Activated T-cell treated with anti-CD3 and anti-CD28 coated beads for 4 hours (primary cell): ENCODE data around the gene RBL1.
"Not testable (repeated sequence)": the region's sequence is repeated elsewhere in the genome, so short reads cannot be mapped to it uniquely, and the experiment has no call there.

ENCODE experiments used
- DNase-seq: peaks from one replicate; pipeline ENCODE4 v3.0.0-alpha.2; 2020

RBL1 gene, protein sequence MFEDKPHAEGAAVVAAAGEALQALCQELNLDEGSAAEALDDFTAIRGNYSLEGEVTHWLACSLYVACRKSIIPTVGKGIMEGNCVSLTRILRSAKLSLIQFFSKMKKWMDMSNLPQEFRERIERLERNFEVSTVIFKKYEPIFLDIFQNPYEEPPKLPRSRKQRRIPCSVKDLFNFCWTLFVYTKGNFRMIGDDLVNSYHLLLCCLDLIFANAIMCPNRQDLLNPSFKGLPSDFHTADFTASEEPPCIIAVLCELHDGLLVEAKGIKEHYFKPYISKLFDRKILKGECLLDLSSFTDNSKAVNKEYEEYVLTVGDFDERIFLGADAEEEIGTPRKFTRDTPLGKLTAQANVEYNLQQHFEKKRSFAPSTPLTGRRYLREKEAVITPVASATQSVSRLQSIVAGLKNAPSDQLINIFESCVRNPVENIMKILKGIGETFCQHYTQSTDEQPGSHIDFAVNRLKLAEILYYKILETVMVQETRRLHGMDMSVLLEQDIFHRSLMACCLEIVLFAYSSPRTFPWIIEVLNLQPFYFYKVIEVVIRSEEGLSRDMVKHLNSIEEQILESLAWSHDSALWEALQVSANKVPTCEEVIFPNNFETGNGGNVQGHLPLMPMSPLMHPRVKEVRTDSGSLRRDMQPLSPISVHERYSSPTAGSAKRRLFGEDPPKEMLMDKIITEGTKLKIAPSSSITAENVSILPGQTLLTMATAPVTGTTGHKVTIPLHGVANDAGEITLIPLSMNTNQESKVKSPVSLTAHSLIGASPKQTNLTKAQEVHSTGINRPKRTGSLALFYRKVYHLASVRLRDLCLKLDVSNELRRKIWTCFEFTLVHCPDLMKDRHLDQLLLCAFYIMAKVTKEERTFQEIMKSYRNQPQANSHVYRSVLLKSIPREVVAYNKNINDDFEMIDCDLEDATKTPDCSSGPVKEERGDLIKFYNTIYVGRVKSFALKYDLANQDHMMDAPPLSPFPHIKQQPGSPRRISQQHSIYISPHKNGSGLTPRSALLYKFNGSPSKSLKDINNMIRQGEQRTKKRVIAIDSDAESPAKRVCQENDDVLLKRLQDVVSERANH

DNA sequence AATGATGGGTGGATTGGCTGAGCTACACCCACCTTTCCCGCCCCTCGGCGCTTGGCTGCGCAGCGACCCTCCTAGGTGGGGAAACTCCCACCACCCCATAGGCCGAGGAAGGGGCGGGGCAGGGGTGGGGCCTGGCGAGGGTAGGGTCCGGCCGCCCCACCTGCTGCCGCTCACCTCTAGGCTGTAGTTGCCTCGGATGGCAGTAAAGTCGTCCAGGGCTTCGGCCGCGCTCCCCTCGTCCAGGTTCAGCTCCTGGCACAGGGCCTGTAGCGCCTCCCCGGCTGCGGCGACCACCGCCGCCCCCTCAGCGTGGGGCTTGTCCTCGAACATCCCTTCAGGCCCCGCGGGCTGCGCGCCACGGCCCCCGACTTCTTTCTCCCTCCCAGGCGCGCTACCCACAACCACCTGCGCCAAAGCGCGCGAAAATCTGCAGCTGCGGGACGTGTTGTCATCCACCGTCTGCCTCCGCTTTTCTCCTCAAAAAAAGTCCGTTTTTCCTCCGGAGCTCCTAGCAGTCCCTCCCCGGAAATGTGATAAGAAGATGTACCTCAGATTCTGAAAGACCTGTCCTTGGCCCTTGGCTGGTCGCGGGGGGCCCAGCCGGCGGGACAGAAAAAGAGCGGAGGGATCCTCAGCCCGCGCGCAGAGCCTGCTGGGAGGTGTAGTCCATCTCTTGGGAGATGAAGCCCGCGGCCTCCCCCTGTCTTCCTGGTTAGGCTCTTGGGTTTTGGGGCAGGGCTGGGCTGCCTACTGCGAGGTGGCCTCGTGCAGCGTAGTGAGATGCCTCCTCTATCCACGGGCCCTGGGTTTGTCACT, at the start of gene RBL1:
Gene RBL1, minus strand, starts transcription at position 399 of the 816 bp plus-strand sequence. Its CDS starts 69 bp downstream, at position 330.
- DNase-seq = peak; percentile 74

DNA sequence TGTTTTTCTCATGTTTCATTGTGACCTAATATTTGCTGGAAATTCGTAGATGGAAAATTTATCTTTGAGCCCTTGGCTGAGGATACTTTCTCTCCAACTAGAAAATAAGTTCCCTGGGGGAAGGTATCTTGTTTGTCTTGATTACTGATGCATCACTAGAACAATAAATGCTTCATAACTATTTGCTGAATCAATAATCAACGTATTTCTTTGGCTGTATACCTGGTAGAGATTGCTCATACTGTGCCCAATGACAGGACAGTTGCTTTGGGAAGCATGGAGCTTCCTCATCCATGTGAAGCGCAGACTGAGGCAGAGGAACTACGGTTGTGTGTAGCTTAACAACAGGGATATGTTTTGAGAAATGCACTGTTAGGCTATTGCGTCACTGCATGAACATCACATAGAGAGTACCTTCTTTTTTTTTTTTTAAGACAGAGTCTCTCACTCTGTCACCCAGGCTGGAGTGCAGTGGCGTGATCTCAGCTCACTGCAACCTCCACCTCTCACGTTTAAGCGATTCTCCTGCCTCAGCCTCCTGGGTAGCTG, 49.1 kb upstream of the RBL1 start:
- DNase-seq = no peak

DNA sequence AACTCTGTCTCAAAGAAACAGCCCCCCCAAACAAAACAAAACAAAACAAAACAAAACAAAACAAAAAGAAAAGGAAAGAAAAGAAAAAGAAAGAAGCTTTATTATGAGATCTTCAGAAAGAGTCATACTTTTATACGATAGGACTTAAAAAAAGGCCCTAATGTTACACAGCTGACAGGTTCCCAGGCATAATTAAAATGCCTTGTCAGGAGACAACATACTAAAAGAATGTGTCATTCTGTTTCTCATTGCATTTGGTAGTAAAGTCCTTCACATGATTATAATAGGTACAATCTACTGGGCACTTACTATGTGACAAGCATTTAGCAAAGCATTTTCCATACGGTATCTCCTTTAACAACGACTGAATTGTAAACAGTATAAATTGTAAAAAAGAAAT, 46.9 kb upstream of the RBL1 start:
- DNase-seq = no peak

DNA sequence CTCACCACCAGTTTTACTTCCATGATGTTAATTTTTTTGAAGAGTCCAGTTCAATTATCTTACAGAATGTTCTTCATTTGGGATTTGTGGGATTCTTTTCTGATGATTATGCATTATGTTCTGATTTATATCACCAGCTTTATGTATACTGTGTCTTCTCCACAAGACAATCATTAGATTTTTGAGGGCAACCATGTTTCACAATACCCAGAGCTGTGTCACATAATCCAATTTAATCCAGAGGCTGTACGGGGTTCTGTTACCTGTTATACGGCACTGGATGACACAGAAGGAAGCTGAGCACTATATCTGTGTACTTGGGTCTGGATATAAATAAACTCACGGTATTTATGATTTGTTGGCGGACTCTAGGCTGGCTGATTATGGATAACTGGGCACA, 41.8 kb upstream of the RBL1 start:
- DNase-seq = no peak

DNA sequence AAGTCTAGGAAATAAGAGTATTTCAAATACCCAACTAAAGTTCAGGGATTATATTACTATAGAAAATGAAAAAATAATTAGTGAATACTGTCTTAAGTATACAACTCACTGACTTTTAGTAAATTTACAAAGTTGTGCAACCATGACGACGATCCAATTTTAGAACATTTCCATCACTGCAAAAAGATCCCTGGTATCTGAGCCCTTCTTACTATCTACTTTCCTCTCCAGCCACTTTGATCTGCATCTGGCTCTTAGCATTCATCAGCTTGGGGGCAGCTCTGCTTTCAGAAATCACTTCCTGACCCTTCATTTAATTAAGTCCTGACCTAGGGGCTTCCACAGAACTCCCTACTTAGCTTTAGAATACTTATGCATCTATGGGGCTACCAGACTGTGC, 38.2 kb upstream of the RBL1 start:
- DNase-seq = no peak

DNA sequence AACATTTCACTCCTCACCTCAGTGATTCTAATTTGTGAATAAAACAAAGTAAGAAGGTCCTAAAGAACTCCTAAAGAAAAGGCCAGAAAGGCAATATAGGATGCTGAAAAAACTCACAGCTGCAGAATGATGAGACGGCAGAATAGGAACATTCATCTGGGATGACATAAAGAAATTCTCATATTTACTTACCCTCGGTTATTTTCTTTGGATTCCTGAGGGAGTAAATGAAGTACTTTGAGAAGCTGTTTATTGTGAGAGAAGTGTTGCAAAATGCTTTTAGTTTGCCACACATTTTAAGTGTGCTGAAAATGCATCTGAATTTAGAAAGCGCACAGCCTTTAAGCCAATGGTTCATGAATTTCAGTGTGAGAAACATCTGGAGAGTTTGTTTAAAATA, 35.7 kb upstream of the RBL1 start:
- no peak for DNase-seq

DNA sequence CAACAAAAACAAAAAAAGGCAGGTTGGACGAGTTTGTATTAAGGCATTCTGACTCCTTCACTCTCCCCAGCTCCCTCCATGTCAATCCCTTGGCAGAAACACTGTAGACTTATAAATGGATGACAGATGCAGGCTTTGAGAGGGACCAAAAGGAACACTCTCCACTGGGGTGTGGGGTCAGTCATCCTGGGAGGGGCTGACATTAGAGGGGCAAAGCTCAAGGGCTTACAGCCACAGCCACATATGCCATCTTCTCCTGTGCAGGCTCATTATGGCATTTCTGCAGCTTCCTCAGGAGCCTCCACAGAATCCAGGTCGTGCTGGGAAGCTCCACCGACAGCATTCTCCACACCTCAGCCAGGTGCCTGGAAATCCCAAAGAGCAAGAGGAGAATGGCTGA, 33.0 kb upstream of the RBL1 start:
- no peak for DNase-seq

DNA sequence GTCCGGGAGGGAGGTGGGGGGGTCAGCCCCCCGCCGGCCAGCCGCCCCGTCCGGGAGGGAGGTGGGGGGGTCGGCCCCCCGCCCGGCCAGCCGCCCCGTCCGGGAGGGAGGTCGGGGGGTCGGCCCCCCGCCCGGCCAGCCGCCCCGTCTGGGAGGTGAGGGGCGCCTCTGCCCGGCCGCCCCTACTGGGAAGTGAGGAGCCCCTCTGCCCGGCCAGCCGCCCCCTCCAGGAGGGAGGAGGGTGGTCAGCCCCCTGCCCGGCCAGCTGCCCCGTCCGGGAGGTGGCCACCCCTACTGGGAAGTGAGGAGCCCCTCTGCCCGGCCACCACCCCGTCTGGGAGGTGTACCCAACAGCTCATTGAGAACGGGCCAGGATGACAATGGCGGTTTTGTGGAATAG, 30.5 kb upstream of the RBL1 start:
- not testable (repeated sequence) for DNase-seq

DNA sequence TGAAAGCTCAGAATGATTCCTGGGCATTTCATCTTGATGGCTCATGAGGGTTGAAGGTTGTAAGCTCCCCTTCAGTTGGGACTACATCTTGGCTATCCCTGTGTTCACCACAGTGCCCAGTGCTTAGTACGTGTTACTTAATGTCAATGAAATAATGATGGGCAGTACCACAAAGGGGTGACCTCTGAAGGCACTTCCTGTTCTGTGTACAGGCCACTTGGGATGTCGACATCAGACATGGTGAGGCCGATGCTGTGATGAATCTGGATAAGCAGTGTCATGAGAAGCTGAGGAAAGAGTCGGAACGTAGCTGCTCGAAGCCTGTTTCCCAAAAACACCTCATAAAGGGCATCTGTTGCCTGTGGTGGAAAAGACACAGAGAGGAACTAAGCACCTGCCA, 27.6 kb upstream of the RBL1 start:
- DNase-seq = no peak

DNA sequence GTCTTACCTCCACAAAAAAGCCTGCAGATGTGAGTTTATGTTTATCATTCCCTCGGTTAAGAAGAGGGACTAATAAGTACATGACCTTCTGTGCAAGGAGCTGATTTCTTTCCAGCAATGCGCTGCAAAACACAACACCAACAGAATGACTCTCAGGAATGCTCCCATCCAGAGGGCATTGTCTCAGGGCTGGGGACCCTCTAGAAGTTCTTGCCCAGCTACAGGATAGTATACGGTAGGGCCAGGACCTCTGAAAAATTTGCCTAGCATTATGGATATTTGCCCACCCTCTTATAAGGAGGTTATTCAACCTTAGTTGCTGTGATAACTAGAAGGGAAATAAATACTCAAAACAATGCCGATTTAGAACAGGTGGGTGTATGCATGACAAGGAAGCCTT, 24.7 kb upstream of the RBL1 start:
- DNase-seq = no peak

DNA sequence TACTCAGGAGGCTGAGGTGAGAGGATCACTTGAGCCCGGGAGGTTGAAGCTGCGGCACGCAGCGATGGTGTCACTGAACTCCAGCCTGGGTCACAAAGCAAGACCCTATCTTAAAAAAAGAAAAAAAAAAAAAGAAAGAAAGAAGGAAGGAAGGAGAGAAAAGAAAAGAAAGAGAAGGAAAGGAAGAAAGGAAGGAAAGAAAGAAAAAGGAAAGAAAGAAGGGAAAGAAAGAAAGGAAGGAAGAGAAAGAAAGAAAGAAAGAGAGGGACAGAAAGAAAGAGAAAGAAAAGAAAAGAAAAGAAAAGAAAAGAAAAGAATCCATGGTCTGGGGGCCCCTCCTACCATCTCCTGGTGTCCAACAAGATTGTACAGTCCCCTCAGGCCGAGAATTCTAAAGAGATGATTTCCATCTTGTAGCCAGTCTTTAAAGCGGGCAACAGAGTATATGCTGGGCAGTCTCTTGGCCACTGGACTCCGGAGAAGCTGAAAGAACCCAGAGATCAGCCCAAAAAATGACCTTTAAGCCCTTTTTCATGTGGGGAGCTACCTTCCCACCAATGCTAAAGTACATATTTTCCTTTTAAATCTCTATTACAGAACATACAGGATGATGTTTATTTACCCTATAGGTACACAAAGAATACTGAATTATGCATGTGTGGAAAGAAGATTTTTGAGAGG, 23.7 kb upstream of the RBL1 start:
- no peak for DNase-seq

DNA sequence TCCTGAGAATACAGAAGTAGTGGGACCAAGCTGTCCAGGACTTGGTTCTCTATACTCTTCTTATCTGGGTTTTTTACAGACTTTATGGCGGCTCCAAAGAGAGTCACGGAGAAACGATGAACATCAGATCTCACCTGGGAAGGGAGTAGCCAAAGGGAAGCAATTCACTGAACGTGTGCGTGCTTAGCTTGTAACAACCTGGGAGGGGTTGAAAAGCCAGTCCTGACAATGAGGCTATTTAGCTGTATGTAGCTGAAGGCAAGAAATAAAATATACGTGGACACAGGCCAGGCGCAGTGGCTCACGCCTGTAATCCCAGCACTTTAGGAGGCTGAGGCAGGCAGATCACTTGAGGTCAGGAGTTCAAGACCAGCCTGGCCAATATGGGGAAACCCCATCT, 18.2 kb upstream of the RBL1 start:
- DNase-seq = no peak

DNA sequence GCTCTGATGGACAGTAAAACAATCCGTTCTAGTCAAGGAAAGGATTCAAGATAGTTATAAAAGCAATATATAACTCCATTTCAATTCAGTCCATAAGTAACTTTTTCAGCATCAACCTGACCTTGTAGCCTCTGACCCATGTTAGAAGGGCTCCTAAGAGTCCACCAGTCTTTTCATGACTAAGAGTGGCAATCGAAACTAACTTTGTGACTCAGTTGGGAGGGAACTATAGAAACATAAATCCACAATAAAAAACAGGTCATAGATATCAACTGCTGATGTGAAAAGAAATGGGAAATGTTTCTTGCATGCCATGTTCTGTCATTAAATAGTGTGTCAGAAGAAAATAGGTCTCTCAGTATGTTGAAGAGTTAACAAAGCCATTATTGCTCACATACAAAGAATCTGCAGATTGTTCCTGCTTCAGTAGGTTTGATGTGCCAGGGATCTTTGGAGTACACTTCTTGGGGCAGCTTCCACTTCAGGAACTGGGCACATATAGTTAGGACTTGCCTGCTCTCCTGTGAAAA, 16.2 kb upstream of the RBL1 start:
- no peak for DNase-seq

DNA sequence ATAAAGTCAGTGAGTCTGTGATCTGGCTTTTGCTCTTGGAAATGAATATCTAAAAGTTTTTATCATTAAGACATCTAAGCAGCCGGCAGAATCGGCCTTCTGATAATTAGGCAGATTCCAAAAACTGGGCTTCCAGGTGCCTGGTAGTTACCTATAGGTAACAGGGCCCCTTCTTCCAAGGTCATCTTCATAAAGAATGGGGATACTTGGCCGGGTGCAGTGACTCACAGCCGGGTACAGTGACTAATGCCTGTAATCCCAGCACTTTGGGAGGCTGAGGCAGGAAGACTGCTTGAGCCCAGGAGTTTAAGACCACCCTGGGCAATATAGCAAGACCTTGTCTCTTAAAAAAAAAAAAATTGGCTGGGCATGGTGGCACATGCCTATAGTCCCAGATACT, 12.9 kb upstream of the RBL1 start:
- DNase-seq = no peak

DNA sequence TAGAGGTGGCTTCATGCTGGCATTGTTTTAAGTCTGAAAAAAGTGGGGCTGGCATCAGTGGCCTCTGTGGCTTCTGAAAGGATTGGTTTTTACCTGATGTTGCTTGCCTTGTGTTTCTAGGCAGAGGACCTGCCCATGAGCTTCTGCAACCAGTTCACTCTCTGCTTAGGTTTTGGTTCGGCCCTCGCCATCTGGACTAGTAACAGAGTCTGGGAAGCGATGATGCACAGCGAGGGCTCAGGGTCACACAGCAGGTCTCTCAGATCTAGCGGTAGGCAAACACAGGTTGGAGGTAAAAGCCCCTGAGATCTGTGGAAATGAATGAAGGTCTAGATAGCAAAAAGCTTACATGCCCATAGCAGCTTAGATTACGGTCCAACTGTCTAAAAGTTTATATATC, 6.8 kb upstream of the RBL1 start:
- no peak for DNase-seq

DNA sequence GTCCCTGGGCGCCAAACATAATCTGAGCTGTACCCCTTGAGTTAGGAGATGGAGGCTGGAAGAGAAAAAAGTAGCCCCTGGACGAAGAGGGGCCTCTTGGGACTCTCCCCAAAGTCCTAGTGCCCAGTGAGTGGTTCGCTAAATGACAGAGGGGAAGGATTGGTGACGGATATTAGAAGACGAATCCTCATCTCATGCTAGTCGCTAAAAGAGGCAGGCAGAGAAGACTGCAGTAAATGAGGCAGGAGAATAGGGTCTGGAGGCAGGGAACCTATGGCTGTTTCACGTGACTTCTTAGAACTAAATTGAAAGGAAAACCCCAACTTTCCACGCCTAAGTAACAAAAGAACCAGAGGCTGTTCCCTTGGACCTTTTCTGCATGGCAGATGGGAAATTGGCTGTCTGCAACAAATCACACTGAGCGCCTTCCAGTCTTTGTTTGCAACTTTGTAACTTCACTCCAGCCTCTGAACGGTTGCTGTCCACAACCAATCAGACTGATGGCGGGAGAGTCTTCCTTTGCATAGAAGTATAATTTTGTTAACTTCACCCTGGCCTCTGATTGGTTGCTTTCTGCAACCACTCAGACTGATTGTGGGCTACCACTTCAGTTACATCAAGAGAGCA, 731 bp upstream of the RBL1 start:
- DNase-seq = no peak

DNA sequence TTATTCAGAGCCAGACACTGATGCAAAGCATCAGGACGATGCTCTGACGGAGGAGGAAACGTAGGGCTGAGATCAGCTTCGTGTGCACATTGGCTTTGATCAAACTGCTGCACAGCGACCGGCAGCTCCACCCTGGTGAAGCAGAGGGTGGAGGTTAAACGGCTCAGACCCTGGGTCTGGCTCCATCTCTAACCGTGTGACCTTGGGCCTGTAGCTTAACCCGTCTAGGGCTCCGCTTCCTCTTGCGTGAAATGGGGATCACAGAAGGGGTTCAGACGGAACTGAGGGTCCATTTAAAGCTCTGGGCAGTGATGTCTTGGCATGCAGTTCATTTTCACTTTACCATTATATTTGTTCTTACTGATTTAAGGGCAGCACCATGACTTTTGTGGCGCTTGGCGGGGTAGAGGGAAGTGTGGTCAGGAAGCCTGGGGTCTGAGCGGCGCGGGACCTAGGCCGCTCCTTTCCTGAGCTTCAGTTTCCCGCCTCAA, 644 bp downstream of the RBL1 start:
- peak; percentile 5 for DNase-seq

DNA sequence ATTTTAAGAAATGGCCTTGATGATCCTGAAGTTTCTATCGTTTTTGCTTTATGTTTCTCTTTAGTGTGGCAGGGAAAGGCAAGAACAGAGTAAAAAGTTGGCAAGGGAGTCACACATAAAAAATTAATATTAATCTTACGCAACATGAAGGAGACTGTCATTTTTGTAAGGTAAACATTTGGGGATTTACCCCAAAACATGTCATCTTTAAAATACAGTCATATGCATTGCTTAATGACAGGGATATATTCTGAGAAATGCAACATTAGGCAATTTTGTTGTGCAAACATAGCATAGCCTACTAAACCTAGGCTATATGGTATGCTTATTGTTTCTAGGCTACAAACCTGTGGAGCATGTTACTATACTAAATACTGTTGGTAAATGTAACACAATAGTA, 5.4 kb downstream of the RBL1 start:
- no peak for DNase-seq

DNA sequence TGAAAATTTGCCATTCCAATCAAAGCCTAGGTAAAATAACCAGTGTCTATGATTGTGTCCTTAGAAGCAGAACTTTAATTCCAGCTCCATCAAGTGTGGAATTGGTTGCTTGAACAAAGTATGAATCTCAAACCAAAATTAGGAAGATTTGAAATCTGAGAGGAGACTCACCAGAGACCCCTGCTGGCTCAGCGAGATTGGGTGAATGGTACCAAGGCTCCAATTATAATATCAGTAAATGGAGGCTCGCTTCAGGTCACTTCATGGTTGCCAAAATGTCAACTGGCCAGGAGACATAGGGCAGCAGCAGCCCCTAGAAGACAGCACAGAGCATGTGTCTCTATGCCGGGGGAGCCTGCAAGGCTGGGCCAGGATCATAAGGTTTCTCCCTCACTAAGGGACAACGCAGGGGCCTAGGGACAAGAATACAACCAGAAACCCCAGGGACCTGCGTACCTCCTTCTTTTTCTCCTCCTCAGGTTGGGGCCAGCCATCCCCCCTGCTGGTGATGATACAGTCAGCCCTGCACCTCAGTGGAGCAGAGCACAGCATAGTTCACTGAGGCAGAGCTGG, 14.0 kb downstream of the RBL1 start:
- peak; percentile 37 for DNase-seq

DNA sequence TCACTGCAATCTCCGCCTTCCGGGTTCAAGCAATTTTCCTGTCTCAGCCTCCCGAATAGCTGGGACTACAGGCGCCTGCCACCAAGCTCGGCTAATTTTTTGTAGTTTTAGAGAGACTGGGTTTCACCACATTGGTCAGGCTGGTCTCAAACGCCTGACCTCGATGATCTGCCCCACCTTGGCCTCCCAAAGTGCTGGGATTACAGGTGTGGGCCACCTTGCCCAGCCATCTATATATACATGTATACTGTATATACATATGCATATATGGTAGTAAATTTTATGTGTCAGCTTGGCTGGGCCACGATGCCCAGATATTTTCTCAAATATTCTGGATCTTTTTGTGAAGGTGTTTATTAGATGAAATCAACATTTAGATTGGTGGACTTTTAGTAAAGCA, 18.8 kb downstream of the RBL1 start:
- DNase-seq = no peak
